Measurements from ENCODE around the gene MAP3K7.

MAP3K7 gene

DNA sequence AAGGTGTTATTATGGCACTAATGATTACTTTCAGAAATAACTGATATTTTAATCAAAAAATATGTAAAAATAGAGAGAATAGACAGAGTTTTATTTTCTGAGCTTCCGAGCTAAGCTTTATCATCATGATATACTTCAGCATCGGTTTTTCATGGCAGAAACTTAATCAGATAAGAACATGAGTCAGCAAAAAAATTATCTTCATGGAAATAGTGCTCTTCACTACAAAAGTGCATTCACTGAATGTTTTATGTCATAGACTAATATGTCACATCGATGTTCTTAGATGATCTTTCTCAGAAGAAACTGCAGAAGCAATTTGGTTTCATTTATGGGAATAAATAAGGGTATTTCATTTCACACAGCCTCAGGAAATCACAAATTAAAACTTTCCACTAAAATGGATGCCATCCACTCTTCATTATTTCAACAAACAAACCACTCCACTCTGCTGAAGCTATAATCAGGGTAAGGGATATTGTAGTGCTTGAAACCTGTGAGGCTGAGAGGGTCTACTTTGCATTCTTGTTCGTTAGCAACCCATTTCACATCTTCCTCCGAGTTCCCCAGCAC is 10.2 kb upstream of the MAP3K7 start:
- in situ Hi-C loops (cut with HindIII; ENCODE audit: low sequenced_read_pairs): no loop called here
- TF ChIP-seq, protein P1, sequence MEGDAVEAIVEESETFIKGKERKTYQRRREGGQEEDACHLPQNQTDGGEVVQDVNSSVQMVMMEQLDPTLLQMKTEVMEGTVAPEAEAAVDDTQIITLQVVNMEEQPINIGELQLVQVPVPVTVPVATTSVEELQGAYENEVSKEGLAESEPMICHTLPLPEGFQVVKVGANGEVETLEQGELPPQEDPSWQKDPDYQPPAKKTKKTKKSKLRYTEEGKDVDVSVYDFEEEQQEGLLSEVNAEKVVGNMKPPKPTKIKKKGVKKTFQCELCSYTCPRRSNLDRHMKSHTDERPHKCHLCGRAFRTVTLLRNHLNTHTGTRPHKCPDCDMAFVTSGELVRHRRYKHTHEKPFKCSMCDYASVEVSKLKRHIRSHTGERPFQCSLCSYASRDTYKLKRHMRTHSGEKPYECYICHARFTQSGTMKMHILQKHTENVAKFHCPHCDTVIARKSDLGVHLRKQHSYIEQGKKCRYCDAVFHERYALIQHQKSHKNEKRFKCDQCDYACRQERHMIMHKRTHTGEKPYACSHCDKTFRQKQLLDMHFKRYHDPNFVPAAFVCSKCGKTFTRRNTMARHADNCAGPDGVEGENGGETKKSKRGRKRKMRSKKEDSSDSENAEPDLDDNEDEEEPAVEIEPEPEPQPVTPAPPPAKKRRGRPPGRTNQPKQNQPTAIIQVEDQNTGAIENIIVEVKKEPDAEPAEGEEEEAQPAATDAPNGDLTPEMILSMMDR (IDR thresholded peaks at IDR 0.05; ENCODE audit: low read depth, low read length): no peak
- no peak overlapping the region for H3K4me3 ChIP-seq (ENCODE audit: low read depth, low read length)

DNA sequence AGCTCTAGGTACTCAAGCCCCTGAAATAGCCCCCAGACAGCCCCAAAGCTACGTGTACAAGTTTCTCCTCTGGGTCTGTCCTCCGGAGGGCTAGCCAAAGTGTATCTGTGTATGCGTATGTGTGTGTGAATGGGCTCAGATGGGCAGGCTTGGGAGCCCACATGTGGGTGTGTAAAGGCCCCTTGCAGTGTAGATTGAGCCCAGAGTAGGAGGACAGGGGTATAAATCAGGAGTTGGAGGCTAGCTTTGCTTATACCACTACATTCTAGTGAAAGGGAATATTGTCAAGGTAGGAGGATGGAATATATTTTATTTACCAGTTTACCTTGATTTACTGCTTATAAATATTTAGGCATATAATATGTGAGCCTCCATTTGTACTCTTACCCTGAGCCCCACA is 9.0 kb upstream of the MAP3K7 start:
- no peak overlapping the region for H3K4me3 ChIP-seq (ENCODE audit: low read depth, low read length)
- TF ChIP-seq, protein P1 (IDR thresholded peaks at IDR 0.05; ENCODE audit: low read depth, low read length): no peak
- in situ Hi-C loops (cut with HindIII; ENCODE audit: low sequenced_read_pairs): no loop called here
- DNase-seq (ENCODE audit: low read depth, low spot score): no peak

More for the DNA sequence above, 10.2 kb upstream of the MAP3K7 start:
- DNase-seq (ENCODE audit: low read depth, low spot score): no peak

DNA sequence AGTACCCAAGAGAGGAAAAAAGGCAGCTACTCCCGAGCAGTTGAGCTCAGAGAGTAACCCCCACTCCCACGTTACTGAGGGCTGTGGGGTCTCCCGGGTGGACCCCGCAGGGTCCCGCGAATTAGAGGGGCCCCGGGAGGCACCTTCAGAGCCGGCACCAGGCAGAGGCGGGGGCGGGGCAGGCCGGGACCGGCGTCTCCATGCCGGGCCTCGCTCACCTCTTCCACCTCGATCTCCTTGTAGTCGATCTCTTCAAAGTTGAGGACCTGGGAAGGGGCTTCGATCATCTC is 381 bp downstream of the MAP3K7 start:
- in situ Hi-C loops (cut with HindIII; ENCODE audit: low sequenced_read_pairs): no loop called here
- H3K4me3 ChIP-seq (ENCODE audit: low read depth, low read length): peak overlapping the region; percentile 93
- DNase-seq (ENCODE audit: low read depth, low spot score): no peak
- TF ChIP-seq, protein P1 (IDR thresholded peaks at IDR 0.05; ENCODE audit: low read depth, low read length): no peak

DNA sequence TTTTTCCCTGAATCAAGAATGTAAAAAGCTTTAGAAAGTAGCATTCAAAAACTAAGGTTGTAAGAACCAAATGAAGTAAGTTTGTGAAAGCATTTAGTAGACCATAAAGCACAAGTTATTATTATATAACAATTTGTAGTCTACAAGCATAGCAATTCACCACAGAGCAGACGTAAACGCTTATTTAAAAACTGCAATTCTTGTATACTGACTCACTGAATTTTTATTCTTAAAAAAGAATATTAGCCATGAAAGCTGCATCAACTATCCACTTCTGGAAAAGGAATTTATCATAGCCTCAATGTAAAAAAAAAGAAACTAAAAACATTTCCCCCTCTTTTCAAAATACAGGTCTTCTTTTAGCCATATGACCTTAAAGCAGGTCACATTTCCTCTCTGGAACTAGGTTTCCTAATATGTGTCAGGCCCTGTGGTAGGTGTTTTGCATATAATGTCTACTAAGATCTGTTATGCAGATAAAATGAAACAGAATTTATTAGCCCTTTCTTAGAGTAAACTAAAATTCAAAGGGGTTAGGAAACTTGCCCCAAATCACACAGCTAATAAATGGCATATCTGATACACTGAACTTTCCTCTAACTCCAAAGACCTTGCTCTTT is 2.1 kb downstream of the MAP3K7 start:
- in situ Hi-C loops (cut with HindIII; ENCODE audit: low sequenced_read_pairs): no loop called here
- TF ChIP-seq, protein P1 (IDR thresholded peaks at IDR 0.05; ENCODE audit: low read depth, low read length): no peak
- peak overlapping the region; percentile 6 for H3K4me3 ChIP-seq (ENCODE audit: low read depth, low read length)
- DNase-seq (ENCODE audit: low read depth, low spot score): peak; percentile 18

DNA sequence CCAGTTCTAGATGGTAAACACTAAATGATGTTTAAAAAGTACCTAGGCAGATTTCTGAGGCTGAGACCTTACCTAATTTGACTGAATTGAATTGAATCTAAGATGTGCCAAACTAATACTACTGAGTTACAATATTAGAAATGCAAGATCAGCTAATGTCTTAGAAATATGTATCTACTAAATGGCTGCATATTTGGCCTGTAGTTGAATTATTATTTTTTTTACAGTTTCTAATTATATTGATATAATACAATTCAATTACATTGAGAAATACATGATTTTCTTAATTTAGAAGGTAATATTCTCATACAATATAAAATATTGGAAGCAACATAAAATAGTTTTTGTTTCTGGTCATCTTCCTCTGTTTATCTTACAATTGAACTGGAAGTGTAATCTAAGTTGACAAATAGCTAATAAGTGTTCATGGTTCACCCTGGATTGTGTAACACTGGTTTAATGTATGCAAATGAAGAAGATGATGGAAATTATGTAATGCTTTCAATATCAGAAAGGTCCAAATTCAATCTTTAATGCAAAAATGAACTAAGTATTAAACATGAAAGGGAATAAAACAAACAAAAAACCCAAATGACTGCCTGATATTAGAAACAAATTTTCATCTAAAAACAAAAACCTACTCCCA is 2.9 kb downstream of the MAP3K7 start:
- TF ChIP-seq, protein P1 (IDR thresholded peaks at IDR 0.05; ENCODE audit: low read depth, low read length): no peak
- no peak overlapping the region for H3K4me3 ChIP-seq (ENCODE audit: low read depth, low read length)
- in situ Hi-C loops (cut with HindIII; ENCODE audit: low sequenced_read_pairs): no loop called here
- no peak for DNase-seq (ENCODE audit: low read depth, low spot score)

DNA sequence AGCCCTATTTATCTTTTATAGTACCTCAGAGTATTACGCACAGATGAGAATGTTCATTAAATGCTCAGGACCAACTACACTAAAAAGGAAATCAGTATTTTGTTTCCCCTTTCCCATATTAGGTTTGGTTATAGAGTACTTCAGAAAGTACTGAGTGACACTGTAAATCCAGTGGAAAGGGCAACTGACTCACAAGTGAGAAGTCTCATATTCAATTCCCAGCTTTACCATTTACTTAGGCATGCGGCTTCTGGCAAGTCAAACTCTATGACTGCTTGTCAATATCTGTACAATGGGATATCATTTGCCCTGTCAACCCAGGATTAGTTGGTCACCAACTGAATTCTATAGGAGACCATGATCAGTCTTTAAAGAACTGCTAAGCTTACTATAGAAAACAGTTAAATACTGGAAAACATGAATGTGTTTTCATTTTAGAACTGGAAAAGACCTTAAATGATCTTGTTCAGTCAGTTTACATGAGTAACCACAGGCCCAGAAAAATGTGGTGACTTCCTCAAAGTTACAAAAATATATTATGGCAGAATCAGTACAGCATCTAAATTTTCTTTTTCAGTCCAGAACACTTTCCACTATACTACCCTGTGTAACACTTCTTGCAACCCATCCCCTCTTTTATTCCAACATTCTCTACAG is 3.6 kb downstream of the MAP3K7 start:
- no peak for DNase-seq (ENCODE audit: low read depth, low spot score)
- in situ Hi-C loops (cut with HindIII; ENCODE audit: low sequenced_read_pairs): no loop called here
- TF ChIP-seq, protein P1 (IDR thresholded peaks at IDR 0.05; ENCODE audit: low read depth, low read length): no peak
- no peak overlapping the region for H3K4me3 ChIP-seq (ENCODE audit: low read depth, low read length)
